Epithelial cell of proximal tubule (primary cell): ENCODE results near the gene PXK. TPM values are rescaled to one million over a fixed set of nuclear protein-coding genes. Genes with fewer than 3 reads are reported as not detected.

ENCODE experiments used
- DNase-seq: peaks from one replicate; pipeline ENCODE4 v3.0.0-alpha.2; 2011; ENCODE audit warnings: low read depth
- H3K4me3 ChIP-seq: 2 replicates; pipeline ENCODE4 v1.5.1; 2011; ENCODE audit warnings: low read depth, mild to moderate bottlenecking, low read length
- CTCF ChIP-seq: conservative IDR thresholded peaks from 2 replicates; pipeline ENCODE4 v1.5.1; 2012; ENCODE audit warnings: low read depth, mild to moderate bottlenecking, low read length
- total RNA-seq: library from RNA; depleted of rRNA; stranded (reverse); fragments of >200 nt; gene quantifications from 2 replicates; pipeline ENCODE4 v1.2.3, GENCODE V29; 2015

Gene PXK
- total RNA-seq, 1 donor from 2014 or later: 10.1 TPM

DNA sequence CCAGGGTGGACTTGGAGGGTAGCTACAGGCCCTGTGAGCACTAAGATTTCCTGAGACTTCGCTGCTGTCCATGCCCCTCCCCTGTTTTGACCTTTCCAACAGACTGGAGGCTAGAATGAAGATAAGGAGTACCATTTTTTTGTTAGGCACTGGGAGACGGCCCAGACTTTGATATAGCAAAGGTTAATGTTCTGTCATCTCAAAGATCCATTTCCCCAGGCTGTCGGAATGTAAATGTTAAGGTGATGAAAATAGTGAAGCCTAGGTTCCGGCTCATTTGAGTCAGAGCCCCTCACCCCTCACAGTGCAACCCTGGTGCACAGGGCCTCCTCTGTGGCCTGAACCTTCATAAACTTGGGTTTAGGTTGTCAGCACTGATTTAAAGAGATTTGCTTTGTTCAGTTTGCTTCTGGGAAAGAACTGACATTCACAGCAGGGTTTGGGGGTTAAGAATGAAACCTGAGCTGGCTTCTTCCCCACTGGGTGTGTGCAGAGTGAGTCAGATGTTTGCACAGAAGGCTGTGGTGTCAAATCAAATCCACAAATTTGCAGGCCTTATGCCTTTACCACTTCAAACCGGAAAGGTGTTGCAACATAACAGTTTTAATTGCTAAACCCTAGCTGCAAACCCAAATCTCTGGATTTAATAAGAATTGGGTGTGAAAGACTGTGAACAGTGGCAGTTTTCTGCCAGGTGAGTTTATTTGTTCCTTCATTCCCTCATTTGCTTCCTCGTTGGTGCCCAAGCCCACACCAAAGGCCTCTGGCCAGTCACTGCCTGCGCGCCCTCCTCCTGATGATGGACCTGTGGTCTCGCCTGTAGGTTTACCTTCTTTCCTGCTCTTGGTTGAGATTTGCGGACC lies 138.6 kb downstream of the PXK start:
- peak; percentile 78 for DNase-seq
- H3K4me3 ChIP-seq: no peak overlapping the region
- TF ChIP-seq CTCF: no peak

DNA sequence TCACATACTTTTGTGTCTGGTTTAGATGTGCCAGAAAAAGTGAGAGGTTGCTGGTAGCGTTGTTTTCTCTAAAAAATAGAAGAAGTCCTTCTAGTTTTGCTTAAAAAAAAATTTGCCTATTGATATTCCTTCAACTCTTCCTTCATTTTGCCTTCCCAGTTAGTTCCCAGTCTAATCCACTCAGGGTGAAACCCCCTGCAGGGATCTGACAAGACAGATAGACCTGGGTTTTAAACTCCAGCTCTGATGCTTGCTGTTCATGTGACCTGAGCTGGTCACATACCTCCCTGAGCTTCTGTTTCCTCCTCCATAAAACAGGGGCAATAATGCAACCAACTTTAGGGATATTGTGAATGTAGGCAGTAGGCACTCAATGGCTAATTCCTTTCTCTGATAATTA lies 140.6 kb downstream of the PXK start:
- no peak for TF ChIP-seq CTCF

DNA sequence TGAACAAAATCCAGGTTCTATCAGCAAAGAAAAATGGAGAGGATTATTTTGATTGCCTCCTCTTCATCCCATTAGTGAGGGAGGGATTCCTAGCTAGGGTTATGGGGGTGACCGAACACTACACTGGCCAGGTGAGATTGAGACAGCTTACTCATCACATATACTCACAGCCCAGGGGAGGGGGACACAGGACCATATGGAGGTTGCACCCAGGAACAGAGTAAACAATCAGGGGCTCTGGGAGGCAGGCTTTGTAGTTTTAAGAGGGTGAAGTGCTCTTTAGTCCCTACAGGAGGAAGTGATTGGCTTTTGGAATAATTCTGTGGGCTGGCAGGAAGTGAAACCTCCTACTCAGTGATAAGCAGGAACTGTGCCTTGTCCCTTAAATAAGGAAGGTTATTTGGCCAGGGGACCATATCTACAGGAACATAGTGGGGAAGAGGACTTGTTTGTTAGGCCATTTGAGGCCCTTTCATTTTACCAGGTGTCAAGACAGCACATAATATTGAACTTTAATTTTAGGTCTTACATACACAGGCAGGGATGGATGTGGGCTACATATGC lies 141.7 kb downstream of the PXK start:
- no peak for DNase-seq
- no peak for TF ChIP-seq CTCF
- no peak overlapping the region for H3K4me3 ChIP-seq

More for the DNA sequence above, 140.6 kb downstream of the PXK start:
- no peak overlapping the region for H3K4me3 ChIP-seq
- DNase-seq: no peak

DNA sequence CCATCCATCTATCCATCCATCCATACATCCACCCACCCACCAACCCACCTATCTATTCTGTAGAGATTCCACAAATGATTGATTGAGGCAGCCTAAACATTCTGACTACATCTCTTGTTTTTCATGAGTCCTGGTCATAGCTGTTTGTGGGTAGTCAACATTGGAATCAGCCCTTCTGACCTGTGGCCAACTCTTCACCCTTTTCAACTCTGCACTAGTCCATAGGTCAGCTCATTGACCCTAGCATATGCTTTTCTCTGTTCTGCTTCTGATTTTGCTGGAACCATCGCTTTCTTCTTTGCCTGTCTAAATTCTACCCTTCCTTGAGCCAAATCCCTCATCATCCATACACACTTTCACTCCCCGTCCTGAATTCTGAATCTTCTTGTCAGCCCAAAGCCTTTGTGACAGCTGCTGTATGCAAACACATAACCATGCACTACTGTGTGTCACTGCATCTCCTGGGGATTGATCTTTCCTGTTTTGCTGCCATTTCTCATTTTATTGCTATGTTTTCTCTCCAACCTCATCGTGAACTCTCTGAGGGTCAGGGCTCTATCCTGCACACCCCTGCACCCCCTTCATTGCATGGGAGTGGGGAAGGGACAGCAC lies 142.4 kb downstream of the PXK start:
- no peak for DNase-seq
- TF ChIP-seq CTCF: no peak
- no peak overlapping the region for H3K4me3 ChIP-seq

Other genes starting within 250 kb of the PXK start
- gene DNASE1L3, start 121.9 kb upstream of the PXK start, total RNA-seq: not detected in 2 replicates
- 2.4 and 6.4 TPM in 2 replicates for gene ABHD6, start 95.1 kb upstream of the PXK start, total RNA-seq
- gene RPP14, start 26.6 kb upstream of the PXK start, total RNA-seq: 7.6 and 14.8 TPM in 2 replicates
- gene HTD2, start 26.4 kb upstream of the PXK start, total RNA-seq: 6.1 and 7.3 TPM in 2 replicates
- 99.5 and 103 TPM in 2 replicates for gene PDHB, start 100.9 kb downstream of the PXK start, total RNA-seq
- gene KCTD6, start 159.2 kb downstream of the PXK start, total RNA-seq: 7.7 and 7.9 TPM in 2 replicates
- gene ACOX2, start 204.3 kb downstream of the PXK start, total RNA-seq: 0.51 and 1.7 TPM in 2 replicates
- 0.22 and 1.3 TPM in 2 replicates for gene FAM107A, start 244.5 kb downstream of the PXK start, total RNA-seq